Measurements from ENCODE around the gene OR2A2.

The OR2A2 gene

DNA sequence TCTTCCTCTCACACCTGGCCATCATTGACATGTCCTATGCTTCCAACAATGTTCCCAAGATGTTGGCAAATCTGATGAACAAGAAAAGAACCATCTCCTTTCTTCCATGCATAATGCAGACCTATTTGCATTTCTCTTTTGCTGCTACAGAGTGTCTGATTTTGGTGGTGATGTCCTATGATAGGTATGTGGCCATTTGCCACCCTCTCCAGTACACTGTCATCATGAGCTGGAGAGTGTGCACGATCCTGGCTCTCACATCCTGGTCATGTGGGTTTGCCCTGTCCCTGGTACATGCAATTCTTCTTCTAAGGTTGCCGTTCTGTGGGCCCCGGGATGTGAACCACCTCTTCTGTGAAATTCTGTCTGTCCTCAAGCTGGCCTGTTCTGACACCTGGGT lies 32.8 kb downstream of the OR2A2 start:
- DNase-seq (ENCODE audit: low spot score), result no peak

DNA sequence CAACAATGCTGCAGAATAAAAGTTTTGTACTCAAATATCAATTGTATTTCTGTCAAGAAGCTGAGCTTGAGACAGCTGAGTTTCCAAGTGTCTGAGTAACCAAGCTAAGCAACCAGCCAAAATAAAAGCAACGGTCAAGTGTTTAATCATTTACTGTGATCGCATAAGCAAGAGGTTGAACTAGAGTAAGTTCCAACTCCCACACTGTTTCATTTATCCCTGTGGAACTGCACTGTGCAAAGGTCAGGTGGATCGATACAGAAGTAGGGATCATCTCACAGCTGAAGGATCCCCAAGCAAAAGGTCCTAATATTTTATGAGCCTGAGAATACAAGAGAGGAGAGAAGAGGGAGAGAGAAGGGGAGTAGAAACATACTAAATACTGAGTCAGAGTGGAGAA lies 35.0 kb downstream of the OR2A2 start:
- DNase-seq (ENCODE audit: low spot score), result no peak

DNA sequence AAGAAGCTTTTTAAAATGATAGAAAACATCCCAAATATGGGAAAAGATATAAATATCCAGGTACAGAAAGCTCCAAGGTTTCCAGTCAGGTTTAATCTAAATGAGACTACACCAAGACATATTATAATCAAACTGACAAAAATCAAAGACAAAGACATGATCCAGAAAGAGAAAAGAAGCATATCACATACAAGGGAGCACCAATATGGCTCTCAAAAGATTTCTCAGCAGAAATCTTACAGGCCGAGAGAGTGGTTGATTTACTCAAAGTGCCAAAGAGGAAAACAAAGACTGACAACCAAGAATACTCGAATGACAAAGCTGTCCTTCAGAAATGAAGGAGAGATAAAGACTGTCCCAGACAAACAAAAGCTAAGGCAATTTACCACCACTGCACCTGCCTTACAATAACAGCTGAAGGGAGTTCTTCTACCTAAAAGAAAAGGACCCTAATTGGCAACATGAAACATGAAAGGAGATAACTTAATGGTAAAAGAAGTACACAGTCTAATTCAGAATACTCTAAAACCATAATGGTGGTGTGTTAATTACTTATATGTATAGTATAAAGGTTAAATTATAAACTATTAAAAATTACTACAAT lies 38.9 kb downstream of the OR2A2 start:
- no peak for DNase-seq (ENCODE audit: low spot score)

DNA sequence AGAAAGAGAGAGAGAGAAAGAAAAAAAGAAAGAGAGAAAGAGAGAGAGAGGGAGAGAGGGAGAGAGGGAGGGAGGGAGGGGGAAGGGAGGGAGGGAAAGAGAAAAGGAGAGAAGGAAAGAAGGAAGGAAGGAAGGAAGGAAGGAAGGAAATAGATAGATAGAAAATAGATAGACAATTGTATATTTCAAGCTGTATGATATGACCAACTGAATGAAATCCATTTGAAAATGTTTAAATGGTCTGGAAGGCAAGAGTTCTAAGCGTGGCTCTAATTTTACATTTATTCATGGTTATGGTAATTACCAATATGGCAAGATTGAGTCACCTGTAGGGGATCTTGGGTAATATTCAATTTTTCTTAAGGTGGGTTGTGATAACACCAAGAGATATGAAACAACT lies 49.5 kb downstream of the OR2A2 start:
- DNase-seq (ENCODE audit: low spot score), result no peak
